Loucy (cell line): ENCODE results near the gene NEUROD2.

Experiments used
- H2AFZ ChIP-seq: fragments of 200-600 bp; sonication (generic); 2 replicates; pipeline ENCODE4 v1.6.0; 2016; ENCODE audit warnings: antibody characterized with exemption, mild to moderate bottlenecking, low read length, moderate library complexity
- H3F3A ChIP-seq: fragments of 200-600 bp; 2 replicates; pipeline ENCODE4 v1.6.0; 2016; ENCODE audit warnings: antibody characterized with exemption, low read depth, mild to moderate bottlenecking
- H3K27me3 ChIP-seq: fragments of 200-600 bp; sonication (generic); 2 replicates; pipeline ENCODE4 v1.6.1; 2014; ENCODE audit warnings: low read length, mild to moderate bottlenecking; ENCODE audit not compliant: insufficient read depth, poor library complexity, severe bottlenecking
- H3K36me3 ChIP-seq: fragments of 200-600 bp; sonication (generic); 2 replicates; pipeline ENCODE4 v1.6.1; 2016; ENCODE audit warnings: low read length; ENCODE audit not compliant: insufficient read depth
- H3K4me1 ChIP-seq: fragments of 200-600 bp; sonication (generic); 2 replicates; pipeline ENCODE4 v1.5.1; 2014; ENCODE audit warnings: low read length, mild to moderate bottlenecking; ENCODE audit not compliant: insufficient read depth, poor library complexity, severe bottlenecking
- H3K4me2 ChIP-seq: fragments of 200-600 bp; sonication (generic); 2 replicates; pipeline ENCODE4 v1.6.0; 2014; ENCODE audit warnings: antibody characterized with exemption, low read length, low read depth, mild to moderate bottlenecking; ENCODE audit not compliant: poor library complexity, severe bottlenecking
- H3K4me3 ChIP-seq: fragments of 200-600 bp; sonication (generic); 2 replicates; pipeline ENCODE4 v1.5.1; 2014; ENCODE audit warnings: low read length, mild to moderate bottlenecking, mixed read lengths; ENCODE audit not compliant: poor library complexity, severe bottlenecking
- H3K79me2 ChIP-seq: fragments of 200-600 bp; sonication (generic); 2 replicates; pipeline ENCODE4 v1.6.1; 2014; ENCODE audit warnings: low read length; ENCODE audit not compliant: insufficient read depth
- H3K9ac ChIP-seq: fragments of 200-600 bp; sonication (generic); 2 replicates; pipeline ENCODE4 v1.6.0; 2014; ENCODE audit warnings: mild to moderate bottlenecking, low read depth, low read length, moderate library complexity; ENCODE audit not compliant: poor library complexity, severe bottlenecking
- H3K9me2 ChIP-seq: fragments of 200-600 bp; sonication (generic); replicated peaks from 2 replicates; pipeline ENCODE4 v1.6.1; 2016; ENCODE audit warnings: low read depth, low read length, mixed read lengths
- H3K9me3 ChIP-seq: fragments of 200-600 bp; sonication (generic); 2 replicates; pipeline ENCODE4 v1.6.1; 2014; ENCODE audit warnings: mild to moderate bottlenecking, antibody characterized with exemption, low read length, low read depth; ENCODE audit not compliant: insufficient read depth
- H4K20me1 ChIP-seq: fragments of 200-600 bp; sonication (generic); 2 replicates; pipeline ENCODE4 v1.6.0; 2014; ENCODE audit warnings: antibody characterized with exemption, low read length, mild to moderate bottlenecking; ENCODE audit not compliant: insufficient read depth, poor library complexity, severe bottlenecking
- EZH2phosphoT487 ChIP-seq: fragments of 200-600 bp; IDR thresholded peaks from 2 replicates; pipeline ENCODE4 v1.6.1; 2018; ENCODE audit warnings: antibody characterized with exemption, mild to moderate bottlenecking, moderate library complexity, borderline replicate concordance
- TF ChIP-seq, protein P1 (sequence below): fragments of 200-600 bp; sonication (generic); conservative IDR thresholded peaks from 2 replicates; pipeline ENCODE4 v1.5.1; 2014; ENCODE audit warnings: mild to moderate bottlenecking, antibody characterized with exemption, low read length

The NEUROD2 gene

DNA sequence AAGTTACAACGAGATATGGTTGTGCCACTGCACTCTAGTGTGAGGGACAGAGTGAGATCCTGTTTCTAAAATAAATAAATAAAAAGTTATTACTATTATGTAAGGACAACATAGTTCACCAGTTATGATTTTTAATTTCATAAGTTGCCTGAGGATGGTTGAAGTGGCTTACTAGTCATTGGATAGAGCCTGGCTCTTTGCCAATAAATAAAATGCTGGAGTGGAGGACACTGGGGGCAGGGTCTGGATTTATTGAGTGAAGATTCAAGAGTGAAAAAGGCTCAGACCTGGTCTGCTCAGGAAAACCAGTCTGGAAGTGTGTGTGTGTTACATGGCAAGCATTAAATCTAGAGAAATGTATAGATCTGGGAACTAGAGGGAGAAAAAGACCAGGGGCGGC is 31.3 kb upstream of the NEUROD2 start:
- Histone ChIP-seq H3K36me3 (no peaks in the 10 kb centered on the region), H3K9me2 (no peaks in the 10 kb centered on the region), H3K4me1 (peaks cover 68% of the 10 kb centered on the region), H3K4me3 (peak overlapping the region; percentile 87), H4K20me1 (peaks cover 27% of the 10 kb centered on the region), H3K4me2 (peak overlapping the region; percentile 95), H3K27me3 (no peaks in the 10 kb centered on the region), H3K9ac (peak overlapping the region; percentile 85), H3F3A (no peaks in the 10 kb centered on the region), H3K79me2 (peaks cover 69% of the 10 kb centered on the region), H3K9me3 (no peaks in the 10 kb centered on the region), H2AFZ (no peak overlapping the region)
- TF ChIP-seq EZH2phosphoT487: no peak

DNA sequence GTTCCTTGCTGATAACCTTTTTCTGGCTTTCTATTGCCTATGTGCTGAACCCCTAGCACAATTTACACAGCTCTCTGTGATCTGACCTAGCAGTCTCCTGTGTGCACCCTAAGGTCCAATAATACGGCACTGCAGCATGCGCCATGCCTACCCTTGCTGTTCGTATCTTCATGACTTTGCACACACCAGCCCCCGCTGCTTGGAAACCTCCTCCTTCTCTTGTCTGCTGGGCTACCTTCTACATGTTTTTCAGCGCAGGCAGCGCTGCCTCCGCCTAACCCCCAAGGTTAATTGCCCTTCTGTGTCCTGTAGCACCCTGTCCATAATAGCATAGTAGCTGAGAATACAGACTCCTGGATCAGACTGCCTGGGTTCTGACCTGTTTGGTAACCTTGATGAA is 30.6 kb upstream of the NEUROD2 start:
- Histone ChIP-seq H3K9ac (peak overlapping the region; percentile 85), H3K9me3 (no peaks in the 10 kb centered on the region), H3K79me2 (peaks cover 62% of the 10 kb centered on the region)

DNA sequence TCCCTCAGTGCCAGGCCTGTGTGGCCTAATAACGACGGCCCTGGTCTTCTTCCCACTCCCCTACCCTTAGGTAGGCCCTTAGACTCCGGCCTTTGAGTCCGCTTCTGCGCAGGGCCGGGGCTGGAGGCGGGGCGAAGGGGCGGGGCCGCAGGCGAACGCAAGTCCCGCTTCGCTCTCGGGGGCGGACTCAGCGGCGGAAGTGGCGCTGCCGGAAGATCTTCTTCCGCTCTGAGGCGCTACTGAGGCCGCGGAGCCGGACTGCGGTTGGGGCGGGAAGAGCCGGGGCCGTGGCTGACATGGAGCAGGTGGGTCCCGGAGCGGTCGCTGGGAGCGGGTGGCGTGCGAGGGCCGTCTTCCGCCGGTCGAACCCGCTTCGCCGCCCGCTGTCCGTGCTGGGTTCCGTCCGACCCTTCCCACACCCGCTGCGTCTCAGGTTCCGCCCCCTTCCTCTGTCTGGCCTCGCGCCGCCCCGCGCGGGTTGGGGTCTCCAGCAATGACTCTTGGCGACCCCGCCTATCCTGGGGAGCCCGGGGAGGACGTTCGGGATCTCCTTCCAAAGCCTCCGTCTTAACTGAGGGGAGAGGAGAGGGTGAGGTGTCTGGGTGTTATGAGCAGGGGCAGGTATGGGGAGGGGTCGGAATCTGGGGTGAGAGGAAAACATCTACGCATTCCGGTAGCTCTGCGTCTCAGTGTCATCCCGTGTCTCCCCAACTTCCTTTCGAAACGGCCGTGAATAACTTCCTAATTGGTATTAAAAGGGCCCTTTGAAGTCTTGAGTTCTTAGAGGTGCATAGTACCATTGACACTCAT is 29.4 kb upstream of the NEUROD2 start, which contains the start of gene STARD3:
STARD3 (plus strand) TSS at position 218 of the 810 bp plus-strand sequence. CDS start 16,388 bp downstream, outside the sequence.
- Histone ChIP-seq H3F3A (no peaks in the 10 kb centered on the region), H3K79me2 (peaks cover 50% of the 10 kb centered on the region), H2AFZ (peak within 1 kb of the TSS; percentile 85), H3K9ac (peak within 1 kb of the TSS; percentile 85), H3K4me3 (peak within 1 kb of the TSS; percentile 87), H3K4me2 (peak within 1 kb of the TSS; percentile 95), H3K4me1 (peaks cover 60% of the 10 kb centered on the region), H3K9me2 (no peaks in the 10 kb centered on the region), H3K27me3 (no peaks in the 10 kb centered on the region), H3K9me3 (no peaks in the 10 kb centered on the region), H4K20me1 (peaks cover 20% of the 10 kb centered on the region), H3K36me3 (no peaks in the 10 kb centered on the region)
- TF ChIP-seq, protein P1, sequence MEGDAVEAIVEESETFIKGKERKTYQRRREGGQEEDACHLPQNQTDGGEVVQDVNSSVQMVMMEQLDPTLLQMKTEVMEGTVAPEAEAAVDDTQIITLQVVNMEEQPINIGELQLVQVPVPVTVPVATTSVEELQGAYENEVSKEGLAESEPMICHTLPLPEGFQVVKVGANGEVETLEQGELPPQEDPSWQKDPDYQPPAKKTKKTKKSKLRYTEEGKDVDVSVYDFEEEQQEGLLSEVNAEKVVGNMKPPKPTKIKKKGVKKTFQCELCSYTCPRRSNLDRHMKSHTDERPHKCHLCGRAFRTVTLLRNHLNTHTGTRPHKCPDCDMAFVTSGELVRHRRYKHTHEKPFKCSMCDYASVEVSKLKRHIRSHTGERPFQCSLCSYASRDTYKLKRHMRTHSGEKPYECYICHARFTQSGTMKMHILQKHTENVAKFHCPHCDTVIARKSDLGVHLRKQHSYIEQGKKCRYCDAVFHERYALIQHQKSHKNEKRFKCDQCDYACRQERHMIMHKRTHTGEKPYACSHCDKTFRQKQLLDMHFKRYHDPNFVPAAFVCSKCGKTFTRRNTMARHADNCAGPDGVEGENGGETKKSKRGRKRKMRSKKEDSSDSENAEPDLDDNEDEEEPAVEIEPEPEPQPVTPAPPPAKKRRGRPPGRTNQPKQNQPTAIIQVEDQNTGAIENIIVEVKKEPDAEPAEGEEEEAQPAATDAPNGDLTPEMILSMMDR: no peak
- no peak for TF ChIP-seq EZH2phosphoT487

More for the DNA sequence above, 30.6 kb upstream of the NEUROD2 start:
- Histone ChIP-seq H3F3A (no peaks in the 10 kb centered on the region), H3K36me3 (no peaks in the 10 kb centered on the region), H4K20me1 (peaks cover 20% of the 10 kb centered on the region), H2AFZ (no peak overlapping the region), H3K4me3 (peak overlapping the region; percentile 87), H3K9me2 (no peaks in the 10 kb centered on the region), H3K4me1 (peaks cover 68% of the 10 kb centered on the region), H3K27me3 (no peaks in the 10 kb centered on the region), H3K4me2 (peak overlapping the region; percentile 95)
- TF ChIP-seq, protein P1: no peak
- TF ChIP-seq EZH2phosphoT487: no peak
